Measurements from ENCODE around the gene UBE2V1.

UBE2V1 gene

GRCh38 chr20:50036703-50037102 is 76.2 kb downstream of the UBE2V1 start:
- DNase-seq (ENCODE audit: low read depth), result no peak
- TF ChIP-seq CTCF (conservative IDR thresholded peaks at IDR 0.05; ENCODE audit: low read depth, low read length), result no peak
- H3K4me3 ChIP-seq (ENCODE audit: low read depth, low read length), result no peak overlapping the region

GRCh38 chr20:50034567-50035180 is 78.3 kb downstream of the UBE2V1 start:
- no peak for TF ChIP-seq CTCF (conservative IDR thresholded peaks at IDR 0.05; ENCODE audit: low read depth, low read length)
- H3K4me3 ChIP-seq (ENCODE audit: low read depth, low read length), result no peak overlapping the region
- DNase-seq (ENCODE audit: low read depth), result no peak

- no peak overlapping the region for H3K4me3 ChIP-seq (ENCODE audit: low read depth, low read length)
- no peak for DNase-seq (ENCODE audit: low read depth)
- TF ChIP-seq CTCF (conservative IDR thresholded peaks at IDR 0.05; ENCODE audit: low read depth, low read length), result no peak
Measured at GRCh38 chr20:50032955-50033666, 79.8 kb downstream of the UBE2V1 start.

All from choroid plexus epithelial cell (primary cell).